ENCODE data around the gene MSTN.

DNA sequence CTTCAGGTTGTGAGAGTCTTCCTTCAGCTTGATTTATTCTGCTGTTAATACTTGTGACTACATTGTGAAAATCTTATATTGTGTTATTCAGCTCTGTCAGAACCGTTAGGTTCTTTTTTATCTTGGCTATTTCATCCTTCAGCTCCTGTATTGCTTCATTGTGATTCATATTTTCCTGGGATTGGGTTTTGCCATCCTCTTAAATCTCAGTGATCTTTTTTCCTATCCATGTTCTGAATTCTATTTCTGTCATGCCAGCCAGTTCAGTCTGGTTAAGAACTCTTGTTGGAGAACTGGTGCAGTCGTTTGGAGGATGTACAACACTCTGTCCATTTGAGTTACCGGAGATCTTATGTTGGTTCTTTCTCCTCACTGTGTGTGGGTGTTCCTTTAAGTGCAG, 19.1 kb downstream of the MSTN start:
- TF ChIP-seq POLR2A (IDR thresholded peaks at IDR 0.05), result no peak
- TF ChIP-seq, protein P1, sequence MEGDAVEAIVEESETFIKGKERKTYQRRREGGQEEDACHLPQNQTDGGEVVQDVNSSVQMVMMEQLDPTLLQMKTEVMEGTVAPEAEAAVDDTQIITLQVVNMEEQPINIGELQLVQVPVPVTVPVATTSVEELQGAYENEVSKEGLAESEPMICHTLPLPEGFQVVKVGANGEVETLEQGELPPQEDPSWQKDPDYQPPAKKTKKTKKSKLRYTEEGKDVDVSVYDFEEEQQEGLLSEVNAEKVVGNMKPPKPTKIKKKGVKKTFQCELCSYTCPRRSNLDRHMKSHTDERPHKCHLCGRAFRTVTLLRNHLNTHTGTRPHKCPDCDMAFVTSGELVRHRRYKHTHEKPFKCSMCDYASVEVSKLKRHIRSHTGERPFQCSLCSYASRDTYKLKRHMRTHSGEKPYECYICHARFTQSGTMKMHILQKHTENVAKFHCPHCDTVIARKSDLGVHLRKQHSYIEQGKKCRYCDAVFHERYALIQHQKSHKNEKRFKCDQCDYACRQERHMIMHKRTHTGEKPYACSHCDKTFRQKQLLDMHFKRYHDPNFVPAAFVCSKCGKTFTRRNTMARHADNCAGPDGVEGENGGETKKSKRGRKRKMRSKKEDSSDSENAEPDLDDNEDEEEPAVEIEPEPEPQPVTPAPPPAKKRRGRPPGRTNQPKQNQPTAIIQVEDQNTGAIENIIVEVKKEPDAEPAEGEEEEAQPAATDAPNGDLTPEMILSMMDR (IDR thresholded peaks at IDR 0.05), result no peak

All from suprapubic skin (tissue), 3 donors.